Nephron progenitor cell (in vitro differentiated cells): ENCODE measurements around the gene SERPINA4.

ENCODE experiments used
- DNase-seq: peaks from one replicate; pipeline ENCODE4 v3.0.0; 2021
- H3K27ac Mint-ChIP-seq: 2 replicates; pipeline ENCODE4 v1.8.0; 2021; ENCODE audit warnings: mild to moderate bottlenecking, moderate library complexity, mixed read lengths
- H3K27me3 Mint-ChIP-seq: 2 replicates; pipeline ENCODE4 v1.8.0; 2021; ENCODE audit warnings: mild to moderate bottlenecking, low read depth, mixed read lengths; ENCODE audit not compliant: poor library complexity
- H3K36me3 Mint-ChIP-seq: 2 replicates; pipeline ENCODE4 v1.8.0; 2021; ENCODE audit warnings: low read depth, mixed read lengths
- H3K4me1 Mint-ChIP-seq: 2 replicates; pipeline ENCODE4 v1.8.0; 2021; ENCODE audit warnings: mixed read lengths
- H3K4me3 Mint-ChIP-seq: 2 replicates; pipeline ENCODE4 v1.8.0; 2021; ENCODE audit warnings: mild to moderate bottlenecking, moderate library complexity, mixed read lengths
- H3K9me3 Mint-ChIP-seq: 2 replicates; pipeline ENCODE4 v1.8.0; 2021; ENCODE audit warnings: mild to moderate bottlenecking, moderate library complexity, mixed read lengths
- CTCF ChIP-seq: fragments of 200-600 bp; sonication (generic); IDR thresholded peaks from 2 replicates; pipeline ENCODE4 v1.5.0; 2021; ENCODE audit warnings: antibody characterized with exemption

Gene SERPINA4

GRCh38 chr14:94560751-94561655, at the start of gene SERPINA4:
Gene SERPINA4, plus strand, starts transcription at chr14:94561442. Its CDS starts 2,041 bp downstream, at chr14:94563483.
- Mint-ChIP-seq H3K27me3 (peaks cover 13% of the 10 kb centered on the region), H3K4me1 (no peaks in the 10 kb centered on the region), H3K36me3 (no peaks in the 10 kb centered on the region), H3K27ac (no peak within 1 kb of the TSS), H3K4me3 (no peak within 1 kb of the TSS), H3K9me3 (peaks cover 10% of the 10 kb centered on the region)
- no peak for TF ChIP-seq CTCF
- DNase-seq: no peak

- no peak for DNase-seq
- no peak overlapping the region for H3K27ac Mint-ChIP-seq
- H3K4me3 Mint-ChIP-seq: no peak overlapping the region
- TF ChIP-seq CTCF: no peak
- H3K27me3 Mint-ChIP-seq: peaks cover 11% of the 10 kb centered on the region
- no peaks in the 10 kb centered on the region for H3K4me1 Mint-ChIP-seq
- no peaks in the 10 kb centered on the region for H3K36me3 Mint-ChIP-seq
- H3K9me3 Mint-ChIP-seq: no peaks in the 10 kb centered on the region
Observed at GRCh38 chr14:94514351-94514750, 46.9 kb upstream of the SERPINA4 start.

- Mint-ChIP-seq H3K27ac (no peak overlapping the region), H3K4me3 (no peak overlapping the region), H3K27me3 (peaks cover 5% of the 10 kb centered on the region), H3K9me3 (no peaks in the 10 kb centered on the region), H3K36me3 (no peaks in the 10 kb centered on the region), H3K4me1 (no peaks in the 10 kb centered on the region)
- DNase-seq: no peak
- no peak for TF ChIP-seq CTCF
Observed at GRCh38 chr14:94515426-94515825, 45.8 kb upstream of the SERPINA4 start.

- H3K27me3 Mint-ChIP-seq: peaks cover 3% of the 10 kb centered on the region
- no peak for TF ChIP-seq CTCF
- no peaks in the 10 kb centered on the region for H3K4me1 Mint-ChIP-seq
- H3K4me3 Mint-ChIP-seq: no peak overlapping the region
- no peak for DNase-seq
- H3K9me3 Mint-ChIP-seq: no peaks in the 10 kb centered on the region
- H3K27ac Mint-ChIP-seq: no peak overlapping the region
- H3K36me3 Mint-ChIP-seq: no peaks in the 10 kb centered on the region
Observed at GRCh38 chr14:94515856-94516255, 45.4 kb upstream of the SERPINA4 start.

- H3K4me3 Mint-ChIP-seq: no peak overlapping the region
- TF ChIP-seq CTCF: no peak
- H3K4me1 Mint-ChIP-seq: no peaks in the 10 kb centered on the region
- H3K27me3 Mint-ChIP-seq: peaks cover 6% of the 10 kb centered on the region
- H3K36me3 Mint-ChIP-seq: no peaks in the 10 kb centered on the region
- DNase-seq: no peak
- H3K9me3 Mint-ChIP-seq: no peaks in the 10 kb centered on the region
- no peak overlapping the region for H3K27ac Mint-ChIP-seq
Observed at GRCh38 chr14:94517248-94517640, 44.0 kb upstream of the SERPINA4 start.
